Smooth muscle cell of the brain vasculature (primary cell): ENCODE measurements around the gene CPED1.
"Not testable (repeated sequence)": the region's sequence is repeated elsewhere in the genome, so short reads cannot be mapped to it uniquely, and the experiment has no call there.

Experiments used
- DNase-seq: peaks from one replicate; pipeline ENCODE4 v3.0.0-alpha.2; 2012; ENCODE audit warnings: low read depth, low spot score

The CPED1 gene

GRCh38 chr7:121069346-121070100 is 81.0 kb downstream of the CPED1 start:
- no peak for DNase-seq

GRCh38 chr7:121071132-121071531 is 82.6 kb downstream of the CPED1 start:
- no peak for DNase-seq

- DNase-seq, result no peak
Measured at GRCh38 chr7:121071662-121072061, 83.2 kb downstream of the CPED1 start.

- no peak for DNase-seq
Measured at GRCh38 chr7:121072826-121073225, 84.3 kb downstream of the CPED1 start.

GRCh38 chr7:121073463-121074099 is 85.1 kb downstream of the CPED1 start:
- no peak for DNase-seq

GRCh38 chr7:121075424-121075841 is 86.9 kb downstream of the CPED1 start:
- DNase-seq, result not testable (repeated sequence)

- DNase-seq, result no peak
Measured at GRCh38 chr7:121075952-121076349, 87.4 kb downstream of the CPED1 start.

- DNase-seq, result no peak
Measured at GRCh38 chr7:121076350-121077164, 88.0 kb downstream of the CPED1 start.

GRCh38 chr7:121077165-121077630 is 88.7 kb downstream of the CPED1 start:
- DNase-seq, result no peak

- DNase-seq, result no peak
Measured at GRCh38 chr7:121078701-121079227, 90.3 kb downstream of the CPED1 start.

GRCh38 chr7:121079425-121080169 is 91.1 kb downstream of the CPED1 start:
- no peak for DNase-seq

- no peak for DNase-seq
Measured at GRCh38 chr7:121080257-121080912, 91.9 kb downstream of the CPED1 start.

GRCh38 chr7:121080913-121081326 is 92.4 kb downstream of the CPED1 start:
- no peak for DNase-seq

GRCh38 chr7:121081327-121081936 is 92.9 kb downstream of the CPED1 start:
- DNase-seq, result peak; percentile 44

- no peak for DNase-seq
Measured at GRCh38 chr7:121082400-121083101, 94.0 kb downstream of the CPED1 start.

GRCh38 chr7:121083138-121083789 is 94.8 kb downstream of the CPED1 start:
- DNase-seq, result no peak

GRCh38 chr7:121083790-121084251 is 95.3 kb downstream of the CPED1 start:
- DNase-seq, result no peak

GRCh38 chr7:121084256-121084655 is 95.7 kb downstream of the CPED1 start:
- no peak for DNase-seq

GRCh38 chr7:121084748-121085336 is 96.3 kb downstream of the CPED1 start:
- no peak for DNase-seq
